Chondrocyte (in vitro differentiated cells): ENCODE data around the gene PHOX2A. TPM values are rescaled to one million over a fixed set of nuclear protein-coding genes. Genes with fewer than 3 reads are reported as not detected.

ENCODE experiments used
- DNase-seq: peaks from one replicate; pipeline ENCODE4 v3.0.0; 2021; ENCODE audit warnings: mixed read lengths, low spot score
- H3K27ac Mint-ChIP-seq: one replicate; pipeline ENCODE4 v1.8.0; 2021; ENCODE audit warnings: mild to moderate bottlenecking, moderate library complexity, mixed read lengths; ENCODE audit not compliant: unreplicated experiment
- H3K27me3 Mint-ChIP-seq: 2 replicates; pipeline ENCODE4 v1.8.0; 2021; ENCODE audit warnings: low read depth, mixed read lengths
- H3K36me3 Mint-ChIP-seq: 2 replicates; pipeline ENCODE4 v1.8.0; 2021; ENCODE audit warnings: low read depth, mixed read lengths
- H3K4me1 Mint-ChIP-seq: 2 replicates; pipeline ENCODE4 v1.8.0; 2021; ENCODE audit warnings: low read depth, mild to moderate bottlenecking, mixed read lengths
- H3K4me3 Mint-ChIP-seq: one replicate; pipeline ENCODE4 v1.8.0; 2021; ENCODE audit warnings: mild to moderate bottlenecking, moderate library complexity, mixed read lengths; ENCODE audit not compliant: unreplicated experiment
- H3K9me3 Mint-ChIP-seq: 2 replicates; pipeline ENCODE4 v1.8.0; 2021; ENCODE audit warnings: low read depth, mixed read lengths
- total RNA-seq: library from RNA; stranded (reverse); gene quantifications from 3 replicates; pipeline ENCODE4 v1.2.1, GENCODE V29; 2021
- TF ChIP-seq, protein P1 (sequence below): fragments of 200-600 bp; sonication (generic); IDR thresholded peaks from 2 replicates; pipeline ENCODE4 v1.5.0; 2021; ENCODE audit warnings: antibody characterized with exemption, mild to moderate bottlenecking, moderate library complexity

Gene PHOX2A
- total RNA-seq, 1 donor from 2014 or later, result not detected

DNA sequence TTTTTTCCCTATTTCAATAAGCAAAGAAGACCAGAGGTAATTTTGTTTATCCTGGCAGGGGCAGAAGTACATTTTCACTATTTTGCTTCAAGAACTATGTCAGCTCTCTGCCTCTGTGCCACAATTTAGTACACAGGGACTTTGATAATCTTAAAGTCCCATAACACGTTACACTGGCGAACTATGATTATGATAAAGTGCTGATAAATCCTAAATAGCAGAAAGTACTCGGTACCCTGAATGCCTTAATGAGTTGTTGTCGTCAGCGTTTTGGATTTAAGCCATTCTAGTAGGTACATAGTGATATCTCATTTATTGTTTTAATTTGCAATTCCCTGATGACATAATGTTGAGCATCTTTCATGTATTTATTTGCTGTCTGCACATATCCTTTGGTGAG lies 16.6 kb upstream of the PHOX2A start:
- H3K4me3 Mint-ChIP-seq, result no peak overlapping the region
- H3K36me3 Mint-ChIP-seq, result no peaks in the 10 kb centered on the region
- no peak for DNase-seq
- no peak overlapping the region for H3K27ac Mint-ChIP-seq
- TF ChIP-seq, protein P1, sequence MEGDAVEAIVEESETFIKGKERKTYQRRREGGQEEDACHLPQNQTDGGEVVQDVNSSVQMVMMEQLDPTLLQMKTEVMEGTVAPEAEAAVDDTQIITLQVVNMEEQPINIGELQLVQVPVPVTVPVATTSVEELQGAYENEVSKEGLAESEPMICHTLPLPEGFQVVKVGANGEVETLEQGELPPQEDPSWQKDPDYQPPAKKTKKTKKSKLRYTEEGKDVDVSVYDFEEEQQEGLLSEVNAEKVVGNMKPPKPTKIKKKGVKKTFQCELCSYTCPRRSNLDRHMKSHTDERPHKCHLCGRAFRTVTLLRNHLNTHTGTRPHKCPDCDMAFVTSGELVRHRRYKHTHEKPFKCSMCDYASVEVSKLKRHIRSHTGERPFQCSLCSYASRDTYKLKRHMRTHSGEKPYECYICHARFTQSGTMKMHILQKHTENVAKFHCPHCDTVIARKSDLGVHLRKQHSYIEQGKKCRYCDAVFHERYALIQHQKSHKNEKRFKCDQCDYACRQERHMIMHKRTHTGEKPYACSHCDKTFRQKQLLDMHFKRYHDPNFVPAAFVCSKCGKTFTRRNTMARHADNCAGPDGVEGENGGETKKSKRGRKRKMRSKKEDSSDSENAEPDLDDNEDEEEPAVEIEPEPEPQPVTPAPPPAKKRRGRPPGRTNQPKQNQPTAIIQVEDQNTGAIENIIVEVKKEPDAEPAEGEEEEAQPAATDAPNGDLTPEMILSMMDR, result no peak
- H3K4me1 Mint-ChIP-seq, result peaks cover 12% of the 10 kb centered on the region
- no peaks in the 10 kb centered on the region for H3K9me3 Mint-ChIP-seq
- H3K27me3 Mint-ChIP-seq, result peaks cover 2% of the 10 kb centered on the region

DNA sequence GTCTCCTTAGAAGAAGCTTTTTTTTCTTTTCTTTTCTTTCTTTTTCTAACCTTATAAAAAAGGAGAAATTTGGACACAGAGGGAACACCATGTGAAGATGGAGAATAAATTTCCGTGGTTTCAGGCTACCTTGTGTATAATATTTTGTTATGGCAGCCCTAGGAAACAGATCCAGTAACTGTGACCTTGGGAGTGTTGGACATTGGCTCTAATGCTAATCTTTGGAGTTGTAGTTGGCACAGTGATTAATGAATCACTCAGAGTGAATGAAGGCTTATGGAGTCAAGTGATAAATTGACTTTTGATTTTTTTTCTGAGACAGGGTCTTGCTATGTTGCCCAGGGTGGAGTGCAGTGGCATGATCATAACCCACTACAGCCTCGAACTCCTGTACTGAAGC lies 15.5 kb upstream of the PHOX2A start:
- H3K9me3 Mint-ChIP-seq, result no peaks in the 10 kb centered on the region
- TF ChIP-seq, protein P1, result no peak
- peaks cover 12% of the 10 kb centered on the region for H3K4me1 Mint-ChIP-seq
- no peak overlapping the region for H3K27ac Mint-ChIP-seq
- H3K36me3 Mint-ChIP-seq, result no peaks in the 10 kb centered on the region
- no peak overlapping the region for H3K4me3 Mint-ChIP-seq
- H3K27me3 Mint-ChIP-seq, result peaks cover 6% of the 10 kb centered on the region
- DNase-seq, result no peak

DNA sequence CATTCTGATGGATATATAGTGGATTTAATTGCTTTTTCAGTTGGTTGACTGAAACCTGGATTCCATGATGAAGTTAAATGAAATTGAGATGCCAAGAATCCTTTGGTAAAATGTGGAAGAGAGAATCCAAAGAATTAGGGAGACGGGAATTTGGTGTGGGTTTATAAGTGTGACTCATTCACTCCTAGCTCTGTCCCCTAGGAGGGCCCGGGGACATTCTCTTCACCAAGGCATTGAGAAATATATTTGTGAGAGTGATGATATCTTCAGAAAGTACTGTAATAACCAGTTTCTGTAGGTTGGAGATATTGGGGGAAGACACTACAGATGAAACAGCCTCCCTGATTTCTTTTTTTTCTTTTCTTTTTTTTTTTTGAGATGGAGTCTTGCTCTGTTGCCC lies 13.6 kb upstream of the PHOX2A start:
- TF ChIP-seq, protein P1, result no peak
- Mint-ChIP-seq H3K9me3 (no peaks in the 10 kb centered on the region), H3K27me3 (peaks cover 16% of the 10 kb centered on the region), H3K27ac (no peak overlapping the region), H3K36me3 (no peaks in the 10 kb centered on the region), H3K4me3 (no peak overlapping the region), H3K4me1 (peaks cover 3% of the 10 kb centered on the region)
- DNase-seq, result no peak

DNA sequence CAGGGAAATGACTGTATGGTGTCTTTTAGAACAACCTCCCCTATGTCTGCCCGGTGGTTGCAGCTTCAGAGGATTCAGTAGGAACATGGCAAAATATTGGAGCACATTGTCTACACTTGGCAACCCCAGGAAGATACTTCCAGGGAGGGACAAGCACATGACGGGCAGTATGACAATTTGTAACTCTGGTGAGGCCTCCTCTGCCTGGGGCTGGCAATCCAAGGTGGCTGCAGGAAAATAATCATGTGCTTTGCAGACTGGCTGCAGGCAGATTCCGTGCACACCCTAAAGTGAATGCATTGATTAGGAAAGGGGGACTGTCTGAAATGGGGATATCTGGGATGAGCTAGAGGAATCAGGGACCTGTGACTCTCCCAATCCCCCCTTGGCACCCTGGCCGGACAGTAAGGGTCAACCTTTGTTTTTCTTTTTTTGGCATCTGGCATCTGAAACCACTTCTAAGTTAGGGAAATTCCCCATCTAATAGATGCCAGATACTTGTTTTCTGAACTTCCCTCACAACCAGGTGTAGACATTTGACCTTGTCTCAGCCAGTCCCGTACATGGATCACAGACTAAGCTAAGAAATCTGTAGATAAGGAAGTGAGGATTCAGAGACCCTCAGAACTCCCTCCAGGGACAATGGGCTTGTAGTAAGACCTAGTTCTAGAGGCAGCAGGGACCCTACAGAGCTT lies 10.5 kb upstream of the PHOX2A start:
- TF ChIP-seq, protein P1, result no peak
- Mint-ChIP-seq H3K9me3 (no peaks in the 10 kb centered on the region), H3K4me1 (peaks cover 3% of the 10 kb centered on the region), H3K36me3 (no peaks in the 10 kb centered on the region), H3K27me3 (peaks cover 24% of the 10 kb centered on the region), H3K4me3 (no peak overlapping the region), H3K27ac (no peak overlapping the region)
- DNase-seq, result no peak

DNA sequence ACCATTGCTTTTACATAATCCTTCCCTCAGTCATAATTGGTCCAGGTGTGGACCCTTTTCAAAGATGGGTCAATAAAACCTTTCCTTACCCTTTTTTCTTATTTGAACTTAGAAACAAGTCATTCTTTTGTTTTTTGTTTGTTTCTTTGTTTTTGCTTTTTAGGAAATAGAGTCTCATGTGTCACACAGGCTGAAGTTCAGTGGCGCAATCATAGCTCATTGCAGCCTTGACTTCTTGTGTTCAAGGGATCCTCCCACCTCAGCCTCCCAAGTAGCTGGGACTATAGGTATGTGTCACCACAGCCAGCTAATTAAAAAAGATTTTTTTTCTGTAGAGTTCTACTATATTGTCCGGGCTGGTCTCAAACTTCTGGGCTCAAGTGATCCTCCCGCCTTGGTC lies 9.4 kb upstream of the PHOX2A start:
- no peak for DNase-seq
- Mint-ChIP-seq H3K36me3 (no peaks in the 10 kb centered on the region), H3K27me3 (peaks cover 26% of the 10 kb centered on the region), H3K4me3 (no peak overlapping the region), H3K4me1 (peaks cover 3% of the 10 kb centered on the region), H3K27ac (no peak overlapping the region), H3K9me3 (no peaks in the 10 kb centered on the region)
- TF ChIP-seq, protein P1, result no peak
